SK-N-MC (cell line): ENCODE measurements around the gene ADCY5.

Experiments used
- EZH2 ChIP-seq: fragments of 200-600 bp; sonication (generic); IDR thresholded peaks from one replicate; pipeline ENCODE4 v1.6.1; 2017; ENCODE audit warnings: antibody characterized with exemption
- FOXP2 ChIP-seq: optimal IDR thresholded peaks from 2 replicates; pipeline ENCODE3; 2011; ENCODE audit warnings: mild to moderate bottlenecking, moderate library complexity; ENCODE audit not compliant: insufficient read depth; ENCODE audit errors: extremely low read length, control extremely low read depth
- POLR2AphosphoS5 ChIP-seq: IDR thresholded peaks from 2 replicates; pipeline ENCODE4 v1.6.1; 2012; ENCODE audit warnings: mild to moderate bottlenecking, low read depth, low read length, borderline replicate concordance

DNA sequence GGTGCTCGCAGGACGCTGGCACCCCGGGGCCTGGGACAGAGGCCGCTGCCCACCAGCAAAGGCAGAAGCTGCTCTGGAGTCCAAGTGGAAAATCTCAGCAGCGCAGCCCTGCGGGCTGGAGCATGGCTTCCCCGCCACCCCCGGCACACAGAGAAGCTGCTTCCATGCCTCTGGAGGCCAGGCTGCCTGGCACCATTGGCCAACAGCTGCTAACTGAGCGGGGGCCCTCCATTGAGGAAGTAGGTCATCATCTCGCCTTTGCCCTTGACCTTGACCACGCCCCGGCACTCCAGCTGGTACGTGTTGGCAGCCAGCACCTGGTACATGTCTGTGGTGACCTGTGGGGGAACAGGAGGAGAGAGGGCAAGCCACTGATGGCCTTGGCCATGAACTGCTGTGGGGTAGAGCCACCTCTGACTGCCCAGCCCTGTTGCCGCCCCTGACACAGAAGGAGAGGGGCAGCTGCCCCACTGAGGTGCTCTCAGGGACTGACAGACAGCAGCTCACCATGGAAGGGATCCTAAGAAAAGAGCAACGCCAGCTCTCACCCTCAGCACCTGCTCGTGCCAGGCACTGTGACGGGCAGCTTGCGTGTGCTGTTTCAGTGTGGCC, 164.4 kb downstream of the ADCY5 start:
- TF ChIP-seq EZH2, result no peak
- no peak for TF ChIP-seq POLR2AphosphoS5
- no peak for TF ChIP-seq FOXP2
